K562 (cell line): ENCODE results near the gene C15orf61. TPM values are rescaled to one million over a fixed set of nuclear protein-coding genes. Genes with fewer than 3 reads are reported as not detected.

Experiments
- ATAC-seq: fragments of 200-7000 bp; cut with Tn5 transposase; 3 replicates; pipeline ENCODE4 v1.9.1; 2020; ENCODE audit warnings: moderate library complexity
- BruUV-seq: library from RNA; stranded (reverse); fragments of 400-500 nt; replicated peaks from 2 replicates; lab custom pipeline; 2021; lab: Mats Ljungman, UMichigan
- CTCF ChIA-PET: fragments of 300-600 bp; formaldehyde crosslinking; extraction: SDS; loops from one replicate; lab custom pipeline; 2021; ENCODE audit warnings: low intra/inter-chr PET ratio; lab: Yijun Ruan, JAX
- POLR2A ChIA-PET: fragments of 300-600, 350-650 bp; sonication (Branson Sonifier 250); formaldehyde crosslinking; extraction: SDS; loops from one replicate; lab custom pipeline; 2021; ENCODE audit warnings: antibody characterized with exemption, inconsistent platforms; lab: Yijun Ruan, JAX
- DNase-seq, 4 experiments: peaks; one replicate each; pipeline versions ENCODE4 v3.0.0 to v3.0.0-alpha.2; 2011 to 2018; ENCODE audit warnings: low spot score in 3 of 4, mixed read lengths in 3 of 4; ENCODE audit errors: extremely low read depth in 1 of 4
- FAIRE-seq: peaks from 2 replicates; lab custom pipeline; 2011; peaks lifted over from hg19 to GRCh38; lab: Jason Lieb, UNC
- H2AFZ ChIP-seq: 2 replicates; pipeline ENCODE4 v1.6.0; 2011; ENCODE audit warnings: low read depth, low read length, control low read depth, inconsistent platforms
- H3K27ac ChIP-seq: fragments of 200-600 bp; 3 replicates; pipeline ENCODE4 v1.8.0; 2011; ENCODE audit warnings: low read depth, mild to moderate bottlenecking, control low read depth, inconsistent platforms, low read length, moderate library complexity, mixed read lengths; ENCODE audit errors: extremely low read depth
- H3K27me3 ChIP-seq, 2 experiments: fragments of 300-600 bp in 1 of 2; 2 replicates in 1 of 2; 3 replicates in 1 of 2; pipeline versions ENCODE4 v1.6.0 to v1.8.0; 2011; ENCODE audit warnings: inconsistent platforms in 2 of 2, low read length in 2 of 2, mild to moderate bottlenecking in 1 of 2, mixed read lengths in 1 of 2, moderate library complexity in 1 of 2; ENCODE audit not compliant: control insufficient read depth in 2 of 2, insufficient read depth in 2 of 2
- H3K36me3 ChIP-seq: fragments of 300-600 bp; 3 replicates; pipeline ENCODE4 v1.8.0; 2011; ENCODE audit warnings: mild to moderate bottlenecking, low read length, inconsistent platforms; ENCODE audit not compliant: control insufficient read depth, insufficient read depth
- H3K4me1 ChIP-seq, 2 experiments: fragments of 200-600 bp in 1 of 2; replicated peaks in 1 of 2; 2 replicates in 1 of 2; 3 replicates in 1 of 2; pipeline versions ENCODE4 v1.5.1 to v1.8.0; 2011; ENCODE audit warnings: inconsistent platforms in 2 of 2, low read length in 2 of 2, mild to moderate bottlenecking in 1 of 2, mixed read lengths in 1 of 2, moderate library complexity in 1 of 2; ENCODE audit not compliant: control insufficient read depth in 2 of 2, insufficient read depth in 2 of 2
- H3K4me2 ChIP-seq: 2 replicates; pipeline ENCODE4 v1.6.1; 2011; ENCODE audit warnings: low read length, control low read depth, inconsistent platforms, mixed read lengths; ENCODE audit not compliant: insufficient read depth
- H3K4me3 ChIP-seq: fragments of 200-600 bp; sonication (generic), shearing (Covaris generic); 2 replicates; pipeline ENCODE4 v1.5.1; 2016; ENCODE audit warnings: control low read depth, inconsistent platforms
- H3K79me2 ChIP-seq: fragments of 200-600 bp; 3 replicates; pipeline ENCODE4 v1.8.0; 2011; ENCODE audit warnings: low read length, inconsistent platforms; ENCODE audit not compliant: control insufficient read depth, insufficient read depth
- H3K9ac ChIP-seq, 2 experiments: 2 replicates each; pipeline versions ENCODE4 v1.6.0 to v1.6.1; 2011; ENCODE audit warnings: low read depth in 2 of 2, low read length in 2 of 2, control low read depth in 1 of 2, inconsistent platforms in 1 of 2, mild to moderate bottlenecking in 1 of 2, mixed read lengths in 1 of 2; ENCODE audit not compliant: insufficient read depth in 1 of 2
- H3K9me1 ChIP-seq: one replicate; pipeline ENCODE4 v1.6.0; 2011; ENCODE audit warnings: inconsistent platforms, mild to moderate bottlenecking, low read length, moderate library complexity; ENCODE audit not compliant: control insufficient read depth, insufficient read depth
- H3K9me3 ChIP-seq: replicated peaks from 2 replicates; pipeline ENCODE4 v1.5.1; 2011; ENCODE audit warnings: low read depth, low read length, inconsistent platforms; ENCODE audit not compliant: control insufficient read depth, insufficient read depth
- H4K20me1 ChIP-seq: replicated peaks from 2 replicates; pipeline ENCODE4 v1.6.1; 2011; ENCODE audit warnings: low read length, inconsistent platforms, mixed read lengths; ENCODE audit not compliant: control insufficient read depth, insufficient read depth
- C11orf30 ChIP-seq: fragments of 450-650 bp; IDR thresholded peaks from 2 replicates; pipeline ENCODE4 v1.6.1; 2016; ENCODE audit warnings: low read depth, mild to moderate bottlenecking
- ELF1 ChIP-seq: fragments of 200-800 bp; sonication (Bioruptor generic); IDR thresholded peaks from 2 replicates; pipeline ENCODE4 v1.6.1; 2016; ENCODE audit warnings: missing genetic modification characterization, missing compliant biosample characterization
- RFX1 ChIP-seq: fragments of 450-650 bp; IDR thresholded peaks from 2 replicates; pipeline ENCODE4 v1.6.1; 2016; ENCODE audit warnings: mild to moderate bottlenecking, moderate library complexity
- ZNF316 ChIP-seq: fragments of 450-650 bp; IDR thresholded peaks from 2 replicates; pipeline ENCODE4 v1.6.1; 2016
- ZSCAN32 ChIP-seq: fragments of 450-650 bp; formaldehyde crosslinking; IDR thresholded peaks from 2 replicates; pipeline ENCODE4 v1.4.0; 2020; ENCODE audit warnings: mild to moderate bottlenecking, moderate library complexity
- WGBS: fragments of 100-300 bp; shearing (Covaris generic); methylation state at CpG from one replicate; pipeline ENCODE4 v1.1.6; 2016; ENCODE audit warnings: low coverage, mixed read lengths; ENCODE audit not compliant: insufficient coverage; ENCODE audit errors: missing lambda C conversion rate; 5-methylcytosine and 5-hydroxymethylcytosine counted together
- in situ Hi-C: fragments of 300-500 bp; cut with MboI; formaldehyde crosslinking; loops from 4 replicates; pipeline ENCODE4 v1.15.0; 2018; ENCODE audit warnings: inconsistent platforms, mixed read lengths
- intact Hi-C: fragments of 100-400 bp; cut with micrococcal nuclease; formaldehyde crosslinking; loops from 2 replicates; pipeline ENCODE4 v1.14.2; 2022
- polyA plus RNA-seq, 8 experiments: library from polyadenylated mRNA; depleted of rRNA in 4 of 8; stranded (reverse) in 5 of 8; unstranded in 3 of 8; fragments of >200 nt; fragmentation: Nextera tagmentation in 2 of 8; fragmentation: Illumina TruSeq in 1 of 8; extraction: Ambion mirVana in 2 of 8; extraction: Trizol in 1 of 8; gene quantifications; 2 replicates each; pipeline versions ENCODE4 v1.2.1 to v1.2.3, GENCODE V29; 2011 to 2014; ENCODE audit warnings: inconsistent platforms in 1 of 8, missing spikeins in 1 of 8
- total RNA-seq, 7 experiments: library from RNA; depleted of rRNA in 6 of 7; stranded (reverse); fragments of >200 nt in 6 of 7; fragmentation: Illumina TruSeq in 2 of 7; extraction: Trizol in 2 of 7; gene quantifications; 2 replicates each; pipeline versions ENCODE4 v1.2.1 to v1.2.3, GENCODE V29; 2011 to 2021; ENCODE audit warnings: low replicate concordance in 1 of 7

Gene C15orf61
- total and polyA plus RNA-seq, 9 of the 15 experiments (the other 6 are each of a cell fraction or from before 2014, with no cell fraction given), result 1.6 to 10.5 (median 4.3) TPM

DNA sequence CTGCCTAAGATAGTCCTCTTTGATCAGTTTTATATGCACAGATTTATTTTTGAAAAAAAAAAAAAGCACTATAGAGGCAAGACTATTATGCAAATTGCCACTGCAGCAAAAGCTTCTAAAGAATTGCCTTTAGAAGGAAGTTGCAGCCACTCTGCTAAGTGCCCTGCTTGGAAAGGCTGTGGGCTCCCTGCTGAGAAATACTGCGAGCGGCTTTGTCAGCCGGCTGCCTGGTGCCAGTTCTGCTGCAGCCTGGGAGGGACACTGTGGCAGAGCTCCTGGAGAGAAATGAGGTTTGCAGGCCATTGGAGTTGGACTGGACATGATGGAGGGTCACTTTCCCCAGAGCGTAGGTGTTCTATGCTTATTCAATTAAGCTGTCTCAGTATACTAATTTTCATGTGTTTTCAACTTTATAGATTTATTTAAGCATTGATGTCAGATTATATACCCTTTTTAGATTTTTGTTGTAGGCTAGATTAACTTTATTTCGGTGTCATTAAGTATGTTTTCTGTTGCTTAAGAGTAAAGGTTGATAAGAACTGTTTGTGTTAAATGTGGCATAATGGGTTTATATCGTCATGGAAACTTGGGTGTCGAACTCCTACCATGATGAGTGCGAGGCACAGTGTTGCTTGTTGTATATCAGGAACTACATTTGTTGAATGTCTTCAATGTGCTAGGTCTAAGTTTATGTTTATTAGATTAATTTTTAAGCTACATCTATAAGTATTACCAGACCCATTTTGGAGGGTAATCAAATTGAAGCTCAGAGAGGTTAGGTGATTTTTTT lies 28.1 kb downstream of the C15orf61 start:
- H3K36me3 ChIP-seq, result peaks cover 44% of the 10 kb centered on the region
- no peak overlapping the region for H3K4me2 ChIP-seq
- no peaks in the 10 kb centered on the region for H3K27me3 ChIP-seq
- FAIRE-seq (no peak), DNase-seq (no peak), ATAC-seq (no peak)
- no peak overlapping the region for H3K4me3 ChIP-seq
- H3K27ac ChIP-seq, result peak overlapping the region; percentile 72; the same call in 1 of the 3 replicates
- peaks cover 7 to 35% of the 10 kb centered on the region in 2 experiments; a peak in 4 of 5 replicates for H3K4me1 ChIP-seq
- ChIA-PET CTCF (no interaction called here), POLR2A (interaction anchor here (0.6 to 3.5 kb wide), 5 partner anchors 11 to 186 kb away, joined by 3 to 13 read pairs (median 3); no protein-coding TSS in a partner anchor)
- peaks cover under 1% of the 10 kb centered on the region; the same call in 1 of the 3 replicates for H3K79me2 ChIP-seq
- BruUV-seq, result no TSS peak
- no peaks in the 10 kb centered on the region for H4K20me1 ChIP-seq
- H3K9me1 ChIP-seq, result no peaks in the 10 kb centered on the region
- intact Hi-C loops, result no loop called here
- no peak overlapping the region for H2AFZ ChIP-seq
- TF ChIP-seq RFX1, result peak; percentile 72
- TF ChIP-seq ZSCAN32 (CRISPR knock-in tag), result no peak
- H3K9ac ChIP-seq, result no peak overlapping the region
- WGBS, result 66% methylated on average over 8 of the region's 8 CpGs
- H3K9me3 ChIP-seq, result no peaks in the 10 kb centered on the region
- in situ Hi-C loops, result no loop called here

DNA sequence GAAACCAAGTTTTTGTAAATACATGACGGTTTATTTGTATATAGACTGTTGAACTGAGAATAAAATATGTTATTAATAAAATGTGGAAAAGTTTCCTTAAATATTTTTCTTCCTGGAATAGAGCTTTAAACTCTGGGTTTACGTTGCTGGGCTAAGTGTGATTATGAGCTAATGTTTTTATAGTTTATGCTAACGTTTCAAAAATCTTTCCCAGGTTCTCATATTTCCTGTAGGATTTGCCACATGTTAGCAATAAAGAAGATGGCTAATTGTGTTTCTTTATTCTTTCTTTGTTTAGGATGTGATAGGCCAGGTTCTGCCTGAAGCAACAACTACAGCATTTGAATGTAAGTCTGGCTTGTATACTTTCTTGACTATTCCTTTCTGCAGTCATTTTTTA lies 28.8 kb downstream of the C15orf61 start:
- CTCF ChIA-PET, result no interaction called here
- Histone ChIP-seq H3K9me3 (no peaks in the 10 kb centered on the region), H3K27me3 (no peaks in the 10 kb centered on the region), H2AFZ (no peak overlapping the region), H3K36me3 (peaks cover 40% of the 10 kb centered on the region), H3K4me1 (peaks cover 7 to 32% of the 10 kb centered on the region in 2 experiments; a peak in 4 of 5 replicates), H3K4me3 (no peak overlapping the region), H3K9me1 (no peaks in the 10 kb centered on the region), H3K9ac (peak overlapping the region in 1 of 2 experiments; percentile 37; a peak in 1 of 4 replicates), H3K27ac (peak overlapping the region; percentile 72; the same call in 2 of the 3 replicates), H4K20me1 (no peaks in the 10 kb centered on the region), H3K4me2 (no peak overlapping the region), H3K79me2 (no peaks in the 10 kb centered on the region)
- WGBS, result 44% methylated on average over 3 of the region's 3 CpGs
- TF ChIP-seq ELF1 (tag), result no peak
- TF ChIP-seq C11orf30, result 0 out of 2 replicates have a peak, but pooled peaks have one; percentile 6
- peak; percentile 44; the same call in 1 of the 2 replicates for TF ChIP-seq ZNF316
- ATAC-seq, result no peak
- in situ Hi-C loops (no loop called here), intact Hi-C loops (no loop called here)
- no peak for DNase-seq
- FAIRE-seq, result no peak
- BruUV-seq, result no TSS peak
- POLR2A ChIA-PET, result interaction anchor here (0.8 to 3.5 kb wide), 2 partner anchors 11 to 28 kb away, joined by 3 to 13 read pairs; no protein-coding TSS in a partner anchor
